IPS-20b (cell line): ENCODE measurements around the gene L3HYPDH.
A peak's percentile ranks its signal among the peaks of the same experiment; 100 is the strongest.

Experiments used
- H3K27ac ChIP-seq: one replicate; pipeline ENCODE4 v1.5.1; 2013; ENCODE audit warnings: low read length
- H3K27me3 ChIP-seq: 2 replicates; pipeline ENCODE4 v1.6.1; 2013; ENCODE audit warnings: mild to moderate bottlenecking, low read length, inconsistent platforms; ENCODE audit not compliant: insufficient read depth
- H3K36me3 ChIP-seq: 2 replicates; pipeline ENCODE4 v1.6.1; 2013; ENCODE audit warnings: low read depth, mild to moderate bottlenecking, inconsistent platforms, low read length, moderate library complexity; ENCODE audit not compliant: insufficient read depth
- H3K4me1 ChIP-seq: 2 replicates; pipeline ENCODE4 v1.6.1; 2013; ENCODE audit warnings: mild to moderate bottlenecking, control low read depth, inconsistent platforms, low read length, moderate library complexity; ENCODE audit not compliant: insufficient read depth
- H3K4me3 ChIP-seq: 2 replicates; pipeline ENCODE4 v1.5.1; 2013; ENCODE audit warnings: mild to moderate bottlenecking, low read length, inconsistent platforms
- H3K9ac ChIP-seq: 2 replicates; pipeline ENCODE4 v1.6.1; 2013; ENCODE audit warnings: low read depth, mild to moderate bottlenecking, inconsistent platforms, low read length, moderate library complexity
- H3K9me3 ChIP-seq: 2 replicates; pipeline ENCODE4 v1.6.1; 2013; ENCODE audit warnings: mild to moderate bottlenecking, low read depth, low read length, inconsistent platforms; ENCODE audit not compliant: insufficient read depth

Gene L3HYPDH

DNA sequence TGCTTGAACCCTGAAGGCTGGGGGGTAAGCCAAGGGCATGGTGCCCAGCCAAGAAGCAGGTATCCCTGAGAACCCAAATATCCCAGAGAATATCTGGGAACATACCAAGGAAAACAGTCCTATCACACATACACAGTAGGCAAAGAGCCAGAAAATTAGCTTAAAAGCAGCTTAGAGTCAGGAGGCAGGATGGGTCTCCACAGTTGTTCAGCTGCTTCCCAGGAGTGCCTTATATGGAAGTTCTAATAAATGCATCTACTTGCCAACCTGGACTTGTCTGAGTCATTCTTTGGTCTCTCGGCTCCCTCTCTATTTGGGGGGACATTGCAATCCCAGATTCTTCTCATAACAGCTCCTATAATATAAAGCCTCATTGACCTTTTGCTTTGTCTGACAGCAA, 10.0 kb downstream of the L3HYPDH start:
- H3K4me1 ChIP-seq, result no peaks in the 10 kb centered on the region
- no peaks in the 10 kb centered on the region for H3K27me3 ChIP-seq
- no peaks in the 10 kb centered on the region for H3K9me3 ChIP-seq
- peaks cover 53% of the 10 kb centered on the region for H3K36me3 ChIP-seq
- H3K9ac ChIP-seq, result no peak overlapping the region
- no peak overlapping the region for H3K27ac ChIP-seq
- no peak overlapping the region for H3K4me3 ChIP-seq

DNA sequence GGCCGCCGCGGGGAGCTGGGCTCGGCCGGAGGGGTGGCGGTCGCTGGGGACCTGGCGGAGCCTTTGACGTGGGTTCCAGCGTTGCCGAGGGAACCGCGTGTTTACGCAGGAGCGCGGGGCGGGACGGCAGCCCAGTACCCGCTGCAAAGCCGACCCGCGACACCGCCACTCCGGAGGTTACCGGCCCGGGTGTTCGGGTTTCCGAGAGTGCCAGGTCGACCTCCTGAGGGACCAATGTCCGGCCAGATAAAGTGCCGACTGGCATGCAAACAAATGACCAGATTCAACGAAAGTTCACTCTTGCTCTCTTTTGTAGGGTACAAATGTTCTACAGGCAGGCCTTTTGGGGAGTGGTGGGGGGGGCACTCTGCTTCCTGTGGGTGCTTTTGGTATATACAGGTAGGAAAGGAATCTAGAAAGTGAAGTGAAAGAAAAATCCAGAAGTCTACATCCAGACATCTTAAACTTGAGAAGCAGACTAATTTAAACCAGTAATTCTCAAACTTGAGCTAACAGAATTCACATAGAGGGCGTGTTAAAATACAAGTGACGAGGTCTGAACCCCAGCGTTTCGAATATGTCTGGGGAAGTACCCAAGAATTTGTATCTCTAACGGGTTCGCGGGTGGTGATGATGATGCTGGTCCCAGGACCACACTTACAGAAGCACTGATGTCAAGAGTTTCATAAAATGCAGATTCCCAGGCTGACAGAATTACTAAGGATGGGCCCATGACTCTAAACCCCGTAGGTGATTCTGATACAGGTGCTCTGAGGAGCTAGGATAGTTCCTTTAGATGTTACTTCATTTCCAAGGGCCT, 18.7 kb downstream of the L3HYPDH start, which contains the start of gene GPR135:
Gene GPR135, minus strand, starts transcription at position 65 of the 820 bp plus-strand sequence. CDS start 154 bp downstream, outside the sequence.
- no peaks in the 10 kb centered on the region; the same call in 1 of the 2 replicates for H3K36me3 ChIP-seq
- H3K9ac ChIP-seq, result no peak within 1 kb of the TSS; the same call in 1 of the 2 replicates
- H3K9me3 ChIP-seq, result no peaks in the 10 kb centered on the region
- H3K4me1 ChIP-seq, result no peaks in the 10 kb centered on the region
- peaks cover 42% of the 10 kb centered on the region for H3K27me3 ChIP-seq
- H3K27ac ChIP-seq, result no peak within 1 kb of the TSS
- H3K4me3 ChIP-seq, result peak within 1 kb of the TSS; percentile 74

DNA sequence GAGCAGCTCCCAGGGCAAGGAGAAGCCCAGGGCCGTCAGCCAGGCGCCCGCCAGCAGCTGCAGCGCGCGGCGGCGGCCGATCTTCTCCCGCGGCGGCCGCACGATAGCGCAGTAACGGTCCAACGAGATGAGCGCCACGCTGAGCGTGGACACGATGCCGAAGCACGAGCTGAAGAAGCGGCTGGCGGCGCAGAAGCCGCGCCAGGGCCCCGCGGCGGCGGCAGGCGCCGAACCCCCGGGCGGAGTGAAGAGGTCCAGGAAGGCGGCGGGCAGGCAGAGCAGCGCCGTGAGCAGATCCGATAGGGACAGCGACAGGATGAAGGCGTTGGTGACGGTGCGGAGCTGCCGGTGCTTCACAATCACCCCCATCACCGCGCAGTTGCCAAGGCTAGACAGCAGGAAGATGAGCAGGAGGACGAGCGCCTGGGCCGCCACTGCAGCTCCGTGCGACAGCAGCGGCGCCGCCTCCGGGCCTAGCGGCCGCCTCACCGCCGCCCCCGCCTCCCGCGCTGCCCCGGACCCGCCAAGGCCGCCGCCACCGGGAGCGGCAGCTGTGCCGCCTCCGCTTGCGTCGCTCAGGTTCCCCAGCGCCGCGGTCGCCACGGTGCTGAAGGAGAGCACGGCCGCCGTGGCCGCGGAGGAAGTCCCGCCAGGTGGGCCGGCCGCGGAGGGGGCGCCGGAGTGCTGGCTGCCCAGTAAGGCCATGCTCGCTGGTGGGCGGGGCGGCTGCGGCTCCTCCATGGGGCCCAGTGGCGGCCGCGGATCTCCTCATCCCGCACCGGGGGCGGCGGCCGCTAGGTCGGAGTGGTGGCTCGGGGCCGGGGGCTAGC, 19.5 kb downstream of the L3HYPDH start:
- peaks cover 42% of the 10 kb centered on the region for H3K27me3 ChIP-seq
- no peaks in the 10 kb centered on the region for H3K4me1 ChIP-seq
- no peak overlapping the region; the same call in 1 of the 2 replicates for H3K9ac ChIP-seq
- no peaks in the 10 kb centered on the region; the same call in 1 of the 2 replicates for H3K36me3 ChIP-seq
- H3K4me3 ChIP-seq, result peak overlapping the region; percentile 74
- no peak overlapping the region for H3K27ac ChIP-seq
- H3K9me3 ChIP-seq, result no peaks in the 10 kb centered on the region

DNA sequence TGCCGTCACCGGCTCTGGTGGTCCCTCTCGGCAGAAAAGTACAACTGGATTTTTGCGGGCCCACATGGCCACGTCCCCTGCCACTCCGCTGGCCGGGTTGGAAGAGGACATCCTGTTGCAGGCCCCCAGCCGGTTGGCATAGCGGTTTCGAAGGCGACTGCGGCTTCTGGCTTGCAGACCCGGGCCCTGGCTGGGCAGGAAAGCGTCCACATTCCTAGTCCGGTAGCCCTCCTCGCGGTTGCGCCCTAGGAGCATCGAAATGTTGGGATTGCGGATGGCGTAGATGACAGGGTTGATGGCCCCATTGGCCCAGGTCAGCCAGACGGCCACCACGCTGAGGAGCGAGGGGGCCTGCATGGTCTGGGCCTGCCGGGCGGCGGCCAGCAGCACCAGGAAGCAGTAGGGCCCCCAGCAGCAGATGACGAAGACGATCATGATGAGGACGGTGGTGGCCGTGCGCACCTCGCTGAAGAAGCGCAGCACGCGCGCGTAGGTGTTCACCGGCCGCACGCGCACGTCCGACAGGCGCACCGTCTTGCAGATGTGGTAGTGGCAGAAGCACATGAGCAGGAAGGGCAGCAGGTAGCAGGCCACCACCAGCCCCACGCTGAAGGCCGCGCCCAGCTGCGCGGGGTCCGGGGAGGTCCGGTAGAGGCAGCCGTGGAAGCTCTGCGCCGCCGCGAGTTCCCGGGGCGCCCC, 20.3 kb downstream of the L3HYPDH start:
- Histone ChIP-seq H3K36me3 (no peaks in the 10 kb centered on the region; the same call in 1 of the 2 replicates), H3K4me3 (peak overlapping the region; percentile 74; the same call in 1 of the 2 replicates), H3K27ac (no peak overlapping the region), H3K9ac (no peak overlapping the region; the same call in 1 of the 2 replicates), H3K9me3 (no peaks in the 10 kb centered on the region), H3K4me1 (no peaks in the 10 kb centered on the region), H3K27me3 (peaks cover 42% of the 10 kb centered on the region)

DNA sequence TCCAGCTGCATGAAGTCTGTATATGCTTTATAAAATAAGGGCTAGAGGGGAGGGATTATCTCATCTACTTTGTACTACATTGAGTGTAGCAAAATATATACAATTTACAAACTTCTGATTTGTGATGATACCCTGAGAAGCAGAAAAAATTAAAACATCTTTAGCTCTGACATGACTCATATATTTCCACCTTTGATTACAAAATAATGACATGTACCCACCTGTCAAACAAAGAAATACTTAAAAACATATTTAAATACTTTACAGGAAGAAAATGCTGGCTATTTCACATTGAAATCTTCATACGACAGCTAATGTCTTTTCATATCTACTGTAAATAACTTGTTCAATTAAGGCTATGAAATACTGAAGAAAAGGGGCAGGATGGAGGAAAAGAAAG, 22.3 kb downstream of the L3HYPDH start:
- H3K9ac ChIP-seq, result no peak overlapping the region
- no peak overlapping the region for H3K27ac ChIP-seq
- peaks cover 42% of the 10 kb centered on the region for H3K27me3 ChIP-seq
- no peaks in the 10 kb centered on the region for H3K9me3 ChIP-seq
- no peak overlapping the region for H3K4me3 ChIP-seq
- no peaks in the 10 kb centered on the region; the same call in 1 of the 2 replicates for H3K36me3 ChIP-seq
- H3K4me1 ChIP-seq, result no peaks in the 10 kb centered on the region

DNA sequence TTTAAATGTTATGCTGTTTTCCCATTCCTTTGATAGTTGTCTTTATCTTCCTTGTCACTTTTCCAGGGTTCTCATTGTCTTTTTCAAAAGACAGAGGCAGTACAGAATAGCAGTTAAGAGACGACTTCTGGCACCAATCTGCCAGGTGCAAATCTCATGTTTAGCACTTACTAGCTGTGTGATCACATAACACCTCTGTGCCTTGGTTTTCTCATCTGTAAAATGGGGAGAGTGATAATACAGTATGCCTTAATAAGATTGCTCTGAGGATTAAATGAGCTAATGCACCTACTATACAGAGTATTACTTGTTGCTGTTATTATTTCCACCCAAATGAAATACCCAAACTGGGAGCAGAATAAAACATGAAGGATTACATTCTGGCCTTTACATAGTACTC, 23.8 kb downstream of the L3HYPDH start:
- H3K4me1 ChIP-seq, result no peaks in the 10 kb centered on the region

DNA sequence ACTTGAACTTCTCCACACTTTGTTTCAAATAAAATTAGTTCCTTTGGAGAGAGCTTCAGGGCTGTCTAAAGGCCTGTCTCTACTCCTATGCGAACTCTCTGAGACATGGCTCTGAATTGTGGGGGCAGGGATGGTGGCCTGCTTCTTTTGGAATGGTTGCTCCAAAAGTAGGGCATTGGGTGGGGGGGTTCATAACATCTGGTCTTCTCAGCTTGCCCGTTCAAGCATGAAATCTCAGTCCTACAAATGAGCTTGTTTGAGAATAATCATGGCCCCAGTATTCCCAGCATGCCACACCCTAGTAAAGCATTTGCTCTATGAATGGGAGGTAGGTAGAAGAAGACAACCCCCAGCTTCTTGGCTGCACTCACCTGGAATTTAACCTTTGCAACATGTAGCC, 25.7 kb downstream of the L3HYPDH start:
- no peaks in the 10 kb centered on the region for H3K4me1 ChIP-seq
- no peaks in the 10 kb centered on the region for H3K9me3 ChIP-seq
- peaks cover 16% of the 10 kb centered on the region for H3K27me3 ChIP-seq
- H3K4me3 ChIP-seq, result no peak overlapping the region
- H3K27ac ChIP-seq, result no peak overlapping the region
- no peak overlapping the region for H3K9ac ChIP-seq
- H3K36me3 ChIP-seq, result no peaks in the 10 kb centered on the region; the same call in 1 of the 2 replicates

More for the DNA sequence above, 23.8 kb downstream of the L3HYPDH start:
- Histone ChIP-seq H3K9ac (no peak overlapping the region), H3K27me3 (peaks cover 30% of the 10 kb centered on the region), H3K4me3 (no peak overlapping the region), H3K9me3 (no peaks in the 10 kb centered on the region), H3K36me3 (no peaks in the 10 kb centered on the region; the same call in 1 of the 2 replicates), H3K27ac (no peak overlapping the region)

DNA sequence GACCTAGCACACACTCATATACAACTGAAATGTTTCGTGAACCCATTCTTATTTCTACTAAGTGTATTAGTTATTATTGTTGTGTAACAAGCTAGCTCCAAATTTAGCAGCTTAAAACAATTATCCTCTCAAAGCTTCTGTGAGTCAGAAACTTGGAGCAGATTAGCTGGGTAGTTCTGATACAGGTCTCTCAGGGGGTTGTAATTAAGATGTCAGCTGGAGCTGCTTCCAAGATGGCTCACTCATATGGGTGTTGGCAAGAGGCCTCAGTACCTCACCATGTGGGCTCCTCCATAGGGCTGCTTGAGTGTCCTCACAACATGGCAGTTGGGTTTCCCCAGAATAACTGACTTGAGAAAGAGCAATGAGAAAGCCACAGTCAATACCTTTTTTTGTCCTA, 28.8 kb downstream of the L3HYPDH start:
- H3K9ac ChIP-seq, result no peak overlapping the region
- no peak overlapping the region for H3K4me3 ChIP-seq
- no peaks in the 10 kb centered on the region for H3K9me3 ChIP-seq
- H3K36me3 ChIP-seq, result no peaks in the 10 kb centered on the region
- H3K4me1 ChIP-seq, result no peaks in the 10 kb centered on the region
- H3K27ac ChIP-seq, result no peak overlapping the region
- H3K27me3 ChIP-seq, result no peaks in the 10 kb centered on the region

DNA sequence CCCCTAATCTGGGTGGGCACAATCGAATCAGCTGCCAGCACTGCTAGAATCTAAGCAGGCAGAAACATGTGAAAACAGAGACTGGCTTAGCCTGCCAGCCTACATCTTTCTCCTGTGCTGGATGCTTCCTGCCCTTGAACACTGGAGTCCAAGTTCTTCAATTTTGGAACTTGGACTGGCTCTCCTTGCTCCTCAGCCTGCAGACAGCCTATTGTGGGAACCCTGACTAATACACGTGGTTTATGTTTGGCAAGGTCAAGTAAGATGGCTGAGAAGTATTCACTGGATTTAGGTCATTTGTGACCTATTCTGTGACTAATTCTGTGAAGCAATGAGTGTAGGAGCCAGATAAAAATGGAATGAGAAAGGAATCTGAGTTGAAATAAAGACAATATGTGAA, 30.1 kb downstream of the L3HYPDH start:
- Histone ChIP-seq H3K36me3 (no peaks in the 10 kb centered on the region), H3K27me3 (no peaks in the 10 kb centered on the region), H3K4me1 (no peaks in the 10 kb centered on the region), H3K27ac (no peak overlapping the region), H3K9me3 (no peaks in the 10 kb centered on the region), H3K4me3 (no peak overlapping the region), H3K9ac (no peak overlapping the region)

DNA sequence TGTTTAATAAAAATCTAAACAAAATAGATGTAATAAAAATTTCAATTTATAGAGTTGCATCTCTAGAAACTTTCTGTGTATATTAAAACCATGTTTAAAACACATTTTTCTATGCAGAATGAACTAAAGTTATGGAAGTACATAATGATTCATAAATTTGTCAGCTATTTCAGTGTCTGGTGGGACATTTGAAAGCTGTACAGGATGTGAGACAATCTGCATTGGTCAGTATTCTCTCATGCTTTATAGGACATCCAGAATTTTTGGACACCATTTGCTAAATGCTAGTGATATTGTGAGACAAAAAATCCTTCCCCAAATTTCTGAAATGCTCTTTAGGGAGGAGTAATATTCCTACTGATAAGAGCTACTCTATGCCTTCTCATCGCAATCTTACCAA, 32.4 kb downstream of the L3HYPDH start:
- H3K4me3 ChIP-seq, result no peak overlapping the region
- H3K27me3 ChIP-seq, result no peaks in the 10 kb centered on the region
- no peak overlapping the region for H3K27ac ChIP-seq
- H3K9me3 ChIP-seq, result no peaks in the 10 kb centered on the region
- H3K4me1 ChIP-seq, result no peaks in the 10 kb centered on the region
- no peak overlapping the region for H3K9ac ChIP-seq
- no peaks in the 10 kb centered on the region for H3K36me3 ChIP-seq

DNA sequence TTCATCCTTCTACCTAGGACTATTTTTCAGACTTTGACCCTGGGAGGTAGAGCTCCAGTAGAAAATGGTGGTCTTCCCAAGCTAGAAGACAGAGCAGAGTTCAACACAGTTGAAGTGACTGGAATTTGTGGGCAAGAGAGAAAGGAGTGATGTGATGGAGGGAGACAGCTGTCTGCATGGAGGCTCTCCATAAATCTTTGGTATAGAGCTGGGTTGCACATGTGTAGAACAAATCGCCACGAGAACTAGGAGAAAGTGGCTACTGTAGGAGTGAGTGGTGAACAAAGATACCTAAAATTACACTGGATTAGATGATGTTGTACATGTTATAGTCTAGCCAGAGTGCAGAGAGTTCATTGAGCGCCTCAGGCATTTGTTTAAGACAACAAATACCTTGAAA, 33.5 kb downstream of the L3HYPDH start:
- no peak overlapping the region for H3K4me3 ChIP-seq
- no peak overlapping the region for H3K9ac ChIP-seq
- H3K4me1 ChIP-seq, result no peaks in the 10 kb centered on the region
- H3K27me3 ChIP-seq, result no peaks in the 10 kb centered on the region
- no peak overlapping the region for H3K27ac ChIP-seq
- H3K36me3 ChIP-seq, result no peaks in the 10 kb centered on the region
- no peaks in the 10 kb centered on the region for H3K9me3 ChIP-seq
